Measurements from ENCODE around the gene AIM2.

The AIM2 gene

GRCh38 chr1:159091607-159092031, 15.1 kb upstream of the AIM2 start:
- DNase-seq (ENCODE audit: insufficient read length), result no peak
- TF ChIP-seq POLR2AphosphoS5 (IDR thresholded peaks at IDR 0.05; ENCODE audit: low read depth, low read length) (no peak), POLR2A (IDR thresholded peaks at IDR 0.05; ENCODE audit: low read depth, low read length) (no peak)
- FAIRE-seq, result no peak

GRCh38 chr1:159091180-159091560, 14.6 kb upstream of the AIM2 start:
- no peak for FAIRE-seq
- TF ChIP-seq POLR2AphosphoS5 (IDR thresholded peaks at IDR 0.05; ENCODE audit: low read depth, low read length), result no peak
- no peak for TF ChIP-seq TAF1 (IDR thresholded peaks at IDR 0.05; ENCODE audit: borderline replicate concordance, low read depth, low read length)
- TF ChIP-seq POLR2A (IDR thresholded peaks at IDR 0.05; ENCODE audit: low read depth, low read length), result no peak
- DNase-seq (ENCODE audit: insufficient read length), result no peak

DNA sequence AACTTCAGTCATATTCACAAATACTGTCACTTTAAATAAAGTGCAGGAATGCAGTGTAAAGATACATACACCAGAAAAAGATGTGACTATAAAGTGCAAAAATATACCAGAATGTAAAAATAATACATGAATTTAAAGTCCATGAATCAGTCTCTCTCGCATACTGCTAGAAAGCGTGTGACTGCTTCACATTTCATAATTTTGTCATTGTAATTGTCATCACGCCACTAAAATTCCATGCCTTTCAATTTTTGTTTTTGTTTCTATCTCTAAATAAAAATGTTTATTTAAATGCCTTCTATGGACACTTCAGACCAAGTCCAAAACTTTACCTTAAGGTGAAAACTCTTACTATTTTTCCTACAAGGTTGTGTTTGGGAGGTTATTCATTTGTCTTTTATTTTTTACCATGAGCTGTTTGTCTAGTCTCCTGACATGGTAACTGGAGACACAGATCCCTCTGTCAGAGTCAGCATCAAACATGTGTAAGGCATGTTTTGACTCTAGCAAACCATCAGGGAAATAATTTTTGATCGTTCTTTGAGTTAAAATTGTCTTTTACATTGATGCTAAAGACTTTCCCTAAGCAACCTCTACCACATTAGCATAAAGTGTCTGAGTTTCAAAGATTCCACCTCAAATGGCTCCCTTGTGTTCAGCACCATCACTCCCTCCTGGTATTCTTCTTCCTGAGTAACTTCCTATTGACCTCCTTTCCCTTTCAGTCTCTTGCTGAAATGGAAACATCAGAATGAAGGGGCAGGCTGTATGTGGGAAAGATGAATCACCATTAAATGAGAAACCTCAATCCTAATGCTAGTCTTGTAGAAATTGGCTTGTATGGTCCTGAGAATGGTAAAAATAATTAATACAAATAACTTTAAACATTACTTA, 14.0 kb upstream of the AIM2 start:
- no peak for FAIRE-seq
- TF ChIP-seq POLR2AphosphoS5 (IDR thresholded peaks at IDR 0.05; ENCODE audit: low read depth, low read length) (no peak), POLR2A (IDR thresholded peaks at IDR 0.05; ENCODE audit: low read depth, low read length) (no peak), TAF1 (IDR thresholded peaks at IDR 0.05; ENCODE audit: borderline replicate concordance, low read depth, low read length) (no peak)
- DNase-seq (ENCODE audit: insufficient read length), result no peak

DNA sequence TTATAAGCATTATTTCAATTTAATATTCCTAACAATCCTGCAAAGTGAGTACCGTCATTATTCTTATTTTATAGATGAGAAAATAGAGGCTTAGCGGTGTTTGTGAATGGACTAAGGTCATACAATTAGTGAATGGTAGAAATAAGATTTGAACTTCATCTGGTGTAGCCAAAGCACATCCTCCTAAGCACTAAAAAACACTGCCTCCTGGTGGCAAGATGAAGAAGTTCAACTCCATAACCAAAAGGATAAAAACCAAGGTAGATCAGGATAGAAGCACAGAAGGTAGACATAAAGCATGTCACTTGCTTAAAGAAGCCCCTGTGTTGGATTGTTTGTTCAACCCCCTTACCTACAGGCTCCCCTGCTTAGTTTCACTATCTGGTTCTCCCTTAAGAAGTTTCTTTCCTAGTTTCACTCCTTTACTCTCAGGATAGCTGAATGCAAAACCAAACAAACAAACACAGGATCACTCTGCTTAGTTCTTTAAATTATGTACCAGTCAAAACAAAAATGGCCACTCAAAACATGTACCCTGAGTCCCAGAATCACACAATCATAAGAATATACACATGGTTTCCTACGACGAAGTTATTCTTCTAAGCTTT, 12.7 kb upstream of the AIM2 start:
- FAIRE-seq (peak; percentile 76), DNase-seq (ENCODE audit: insufficient read length) (no peak)
- TF ChIP-seq TAF1 (IDR thresholded peaks at IDR 0.05; ENCODE audit: borderline replicate concordance, low read depth, low read length) (no peak), POLR2A (IDR thresholded peaks at IDR 0.05; ENCODE audit: low read depth, low read length) (no peak), POLR2AphosphoS5 (IDR thresholded peaks at IDR 0.05; ENCODE audit: low read depth, low read length) (no peak)

- TF ChIP-seq POLR2A (IDR thresholded peaks at IDR 0.05; ENCODE audit: low read depth, low read length) (no peak), TAF1 (IDR thresholded peaks at IDR 0.05; ENCODE audit: borderline replicate concordance, low read depth, low read length) (no peak), POLR2AphosphoS5 (IDR thresholded peaks at IDR 0.05; ENCODE audit: low read depth, low read length) (no peak)
- FAIRE-seq, result peak; percentile 21
- no peak for DNase-seq (ENCODE audit: insufficient read length)
Measured at GRCh38 chr1:159088546-159089183, 12.1 kb upstream of the AIM2 start.

GRCh38 chr1:159088050-159088449, 11.5 kb upstream of the AIM2 start:
- no peak for DNase-seq (ENCODE audit: insufficient read length)
- TF ChIP-seq POLR2A (IDR thresholded peaks at IDR 0.05; ENCODE audit: low read depth, low read length), result no peak
- no peak for TF ChIP-seq TAF1 (IDR thresholded peaks at IDR 0.05; ENCODE audit: borderline replicate concordance, low read depth, low read length)
- TF ChIP-seq POLR2AphosphoS5 (IDR thresholded peaks at IDR 0.05; ENCODE audit: low read depth, low read length), result no peak
- no peak for FAIRE-seq

DNA sequence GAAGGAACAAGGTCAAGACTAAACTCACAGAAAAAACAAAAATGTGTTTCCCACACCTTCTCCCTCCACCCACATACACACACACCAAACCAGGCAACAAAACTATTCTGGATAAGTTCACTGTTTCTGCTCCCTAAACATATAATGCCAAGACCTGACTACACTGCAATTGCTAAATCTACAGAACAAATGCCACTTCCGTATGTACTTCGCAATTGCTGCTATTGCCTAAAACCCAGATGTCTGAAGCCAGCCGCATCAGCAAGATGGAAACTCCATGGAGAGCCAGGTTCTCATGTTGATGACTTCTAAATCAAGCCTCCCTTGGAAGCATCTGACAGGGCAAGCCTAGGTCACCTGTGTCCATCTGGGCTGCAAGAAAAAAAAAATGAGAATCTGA, 8.3 kb upstream of the AIM2 start:
- DNase-seq (ENCODE audit: insufficient read length) (no peak), FAIRE-seq (no peak)
- no peak for TF ChIP-seq TAF1 (IDR thresholded peaks at IDR 0.05; ENCODE audit: borderline replicate concordance, low read depth, low read length)
- TF ChIP-seq POLR2AphosphoS5 (IDR thresholded peaks at IDR 0.05; ENCODE audit: low read depth, low read length), result no peak
- TF ChIP-seq POLR2A (IDR thresholded peaks at IDR 0.05; ENCODE audit: low read depth, low read length), result no peak

GRCh38 chr1:159084152-159084551, 7.6 kb upstream of the AIM2 start:
- FAIRE-seq (no peak), DNase-seq (ENCODE audit: insufficient read length) (no peak)
- no peak for TF ChIP-seq POLR2A (IDR thresholded peaks at IDR 0.05; ENCODE audit: low read depth, low read length)
- no peak for TF ChIP-seq POLR2AphosphoS5 (IDR thresholded peaks at IDR 0.05; ENCODE audit: low read depth, low read length)
- TF ChIP-seq TAF1 (IDR thresholded peaks at IDR 0.05; ENCODE audit: borderline replicate concordance, low read depth, low read length), result no peak

GRCh38 chr1:159083013-159083412, 6.4 kb upstream of the AIM2 start:
- FAIRE-seq (no peak), DNase-seq (ENCODE audit: insufficient read length) (no peak)
- no peak for TF ChIP-seq TAF1 (IDR thresholded peaks at IDR 0.05; ENCODE audit: borderline replicate concordance, low read depth, low read length)
- no peak for TF ChIP-seq POLR2AphosphoS5 (IDR thresholded peaks at IDR 0.05; ENCODE audit: low read depth, low read length)
- TF ChIP-seq POLR2A (IDR thresholded peaks at IDR 0.05; ENCODE audit: low read depth, low read length), result no peak

DNA sequence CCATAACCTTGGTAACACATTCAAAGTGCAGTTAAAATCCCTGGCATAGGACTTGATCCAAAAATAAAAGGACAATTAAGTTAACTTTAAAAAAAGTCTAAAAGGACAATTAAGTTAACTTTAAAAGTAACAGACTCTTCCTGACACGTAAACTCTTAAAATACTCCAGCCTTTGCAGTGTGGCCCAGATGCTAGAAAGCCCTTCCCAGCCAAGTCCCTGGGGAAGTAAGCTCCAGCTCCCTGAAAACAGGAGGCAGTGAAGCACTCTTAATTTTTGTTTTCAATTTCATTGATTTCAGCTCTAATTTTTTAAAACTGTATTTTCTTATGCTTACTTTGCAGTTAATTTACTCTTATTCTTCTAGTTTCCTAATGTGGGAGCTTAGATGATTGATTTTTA, 5.1 kb upstream of the AIM2 start:
- no peak for DNase-seq (ENCODE audit: insufficient read length)
- no peak for TF ChIP-seq TAF1 (IDR thresholded peaks at IDR 0.05; ENCODE audit: borderline replicate concordance, low read depth, low read length)
- no peak for TF ChIP-seq POLR2A (IDR thresholded peaks at IDR 0.05; ENCODE audit: low read depth, low read length)
- TF ChIP-seq POLR2AphosphoS5 (IDR thresholded peaks at IDR 0.05; ENCODE audit: low read depth, low read length), result no peak

GRCh38 chr1:159079525-159079924, 3.0 kb upstream of the AIM2 start:
- DNase-seq (ENCODE audit: insufficient read length) (no peak), FAIRE-seq (peak; percentile 74)
- TF ChIP-seq TAF1 (IDR thresholded peaks at IDR 0.05; ENCODE audit: borderline replicate concordance, low read depth, low read length) (no peak), POLR2AphosphoS5 (IDR thresholded peaks at IDR 0.05; ENCODE audit: low read depth, low read length) (no peak), POLR2A (IDR thresholded peaks at IDR 0.05; ENCODE audit: low read depth, low read length) (no peak)

More for the DNA sequence above, 5.1 kb upstream of the AIM2 start:
- FAIRE-seq, result no peak

Data from GM12892 (cell line).